GM06990 (cell line): ENCODE measurements around the gene SHE.

ENCODE experiments used
- DNase-seq: peaks from one replicate; pipeline ENCODE4 v3.0.0-alpha.2; 2011; ENCODE audit not compliant: insufficient read length; ENCODE audit errors: extremely low read depth
- H3K27me3 ChIP-seq: replicated peaks from 2 replicates; pipeline ENCODE4 v1.6.0; 2011; ENCODE audit warnings: low read length; ENCODE audit not compliant: control insufficient read depth, insufficient read depth
- H3K36me3 ChIP-seq: 2 replicates; pipeline ENCODE4 v1.5.1; 2011; ENCODE audit warnings: low read length; ENCODE audit not compliant: control insufficient read depth, insufficient read depth
- H3K4me3 ChIP-seq: replicated peaks from 2 replicates; pipeline ENCODE4 v1.5.1; 2011; ENCODE audit warnings: low read depth, mild to moderate bottlenecking, control low read depth, low read length
- TF ChIP-seq, protein P1 (sequence below): IDR thresholded peaks from 2 replicates; pipeline ENCODE4 v1.5.1; 2011; ENCODE audit warnings: low read length, control low read depth, mild to moderate bottlenecking, inconsistent platforms; ENCODE audit not compliant: insufficient read depth, poor library complexity, severe bottlenecking

SHE gene

GRCh38 chr1:154476791-154477190, 25.4 kb downstream of the SHE start:
- Histone ChIP-seq H3K36me3 (no peaks in the 10 kb centered on the region), H3K27me3 (no peaks in the 10 kb centered on the region), H3K4me3 (no peak overlapping the region)
- TF ChIP-seq, protein P1, sequence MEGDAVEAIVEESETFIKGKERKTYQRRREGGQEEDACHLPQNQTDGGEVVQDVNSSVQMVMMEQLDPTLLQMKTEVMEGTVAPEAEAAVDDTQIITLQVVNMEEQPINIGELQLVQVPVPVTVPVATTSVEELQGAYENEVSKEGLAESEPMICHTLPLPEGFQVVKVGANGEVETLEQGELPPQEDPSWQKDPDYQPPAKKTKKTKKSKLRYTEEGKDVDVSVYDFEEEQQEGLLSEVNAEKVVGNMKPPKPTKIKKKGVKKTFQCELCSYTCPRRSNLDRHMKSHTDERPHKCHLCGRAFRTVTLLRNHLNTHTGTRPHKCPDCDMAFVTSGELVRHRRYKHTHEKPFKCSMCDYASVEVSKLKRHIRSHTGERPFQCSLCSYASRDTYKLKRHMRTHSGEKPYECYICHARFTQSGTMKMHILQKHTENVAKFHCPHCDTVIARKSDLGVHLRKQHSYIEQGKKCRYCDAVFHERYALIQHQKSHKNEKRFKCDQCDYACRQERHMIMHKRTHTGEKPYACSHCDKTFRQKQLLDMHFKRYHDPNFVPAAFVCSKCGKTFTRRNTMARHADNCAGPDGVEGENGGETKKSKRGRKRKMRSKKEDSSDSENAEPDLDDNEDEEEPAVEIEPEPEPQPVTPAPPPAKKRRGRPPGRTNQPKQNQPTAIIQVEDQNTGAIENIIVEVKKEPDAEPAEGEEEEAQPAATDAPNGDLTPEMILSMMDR: no peak
- no peak for DNase-seq

DNA sequence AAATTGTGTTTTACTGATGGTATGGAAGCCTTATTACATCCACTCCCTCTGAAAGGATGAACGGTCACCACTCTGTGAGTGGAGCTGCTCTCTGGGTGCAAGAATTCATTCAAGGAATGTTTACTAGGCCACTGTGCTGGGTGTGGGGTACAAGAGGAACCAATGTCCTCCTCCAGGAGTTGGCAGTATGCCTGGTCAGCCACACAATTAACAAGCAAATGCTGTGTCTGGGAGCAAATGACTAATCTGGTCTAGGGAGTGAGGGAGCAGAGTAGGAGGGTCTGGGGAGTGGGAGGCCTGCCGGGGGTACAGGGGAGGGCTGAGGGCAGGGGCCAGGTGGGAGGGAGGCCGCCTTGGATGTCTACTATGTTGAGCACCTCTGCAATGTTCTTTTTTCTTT, 27.4 kb downstream of the SHE start:
- H3K4me3 ChIP-seq: no peak overlapping the region
- TF ChIP-seq, protein P1: no peak
- DNase-seq: no peak
- H3K27me3 ChIP-seq: no peaks in the 10 kb centered on the region; the same call in 1 of the 2 replicates
- H3K36me3 ChIP-seq: no peaks in the 10 kb centered on the region

GRCh38 chr1:154471304-154471703, 30.9 kb downstream of the SHE start:
- Histone ChIP-seq H3K4me3 (no peak overlapping the region), H3K36me3 (no peaks in the 10 kb centered on the region), H3K27me3 (no peaks in the 10 kb centered on the region; the same call in 1 of the 2 replicates)
- DNase-seq: no peak
- TF ChIP-seq, protein P1: no peak

DNA sequence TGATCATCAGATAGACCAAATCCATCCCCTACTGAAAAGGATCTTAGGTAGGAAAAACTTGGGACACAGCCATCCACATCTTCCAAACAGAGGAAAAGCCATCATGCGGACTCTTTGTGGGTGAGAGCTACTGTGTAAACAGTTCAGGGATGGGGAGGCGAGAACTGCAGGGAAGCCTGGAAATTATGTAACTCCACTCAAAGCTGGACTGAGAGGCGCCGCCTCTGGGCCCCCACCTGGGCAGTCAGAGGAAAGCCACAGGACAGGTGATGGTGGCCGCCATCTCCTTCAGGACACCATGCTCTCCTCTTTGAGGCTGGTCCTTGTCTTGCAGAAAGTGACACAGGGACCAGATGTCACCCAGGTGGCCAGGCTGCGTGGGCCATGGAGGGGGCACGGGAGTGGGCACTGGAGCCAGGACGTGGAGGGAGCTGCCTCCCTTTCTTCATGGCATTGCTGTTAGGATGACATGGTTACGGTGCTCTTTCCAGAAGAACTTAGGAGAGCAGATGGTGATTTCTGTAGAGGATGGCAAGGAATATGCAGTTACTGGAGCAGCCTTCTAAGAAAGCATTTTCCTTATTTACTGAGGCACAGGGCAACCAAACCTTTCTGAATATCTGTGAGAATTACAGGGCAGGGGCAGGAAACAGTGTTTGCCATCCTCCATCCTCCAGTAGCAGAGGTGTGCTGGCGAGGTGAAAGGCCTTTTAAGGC, 32.2 kb downstream of the SHE start:
- Histone ChIP-seq H3K4me3 (no peak overlapping the region), H3K27me3 (no peaks in the 10 kb centered on the region; the same call in 1 of the 2 replicates), H3K36me3 (no peaks in the 10 kb centered on the region)
- DNase-seq: no peak
- TF ChIP-seq, protein P1: no peak

GRCh38 chr1:154468535-154469250, 33.5 kb downstream of the SHE start:
- TF ChIP-seq, protein P1: no peak
- Histone ChIP-seq H3K36me3 (no peaks in the 10 kb centered on the region), H3K27me3 (no peaks in the 10 kb centered on the region; the same call in 1 of the 2 replicates), H3K4me3 (no peak overlapping the region)
- DNase-seq: no peak
